BLaER1 treated with 17β-estradiol and CSF1 and Interleukin-3, amounts not matched to agents 10 nM and 100 nM (cell line): ENCODE measurements around the gene CDH20.

ENCODE experiments used
- H3K27ac ChIP-seq, 11 experiments: shearing (Covaris generic); formaldehyde crosslinking; 2 replicates each; pipeline ENCODE4 v1.8.1; 2022
- H3K27me3 ChIP-seq, 11 experiments: shearing (Covaris generic); formaldehyde crosslinking; 2 replicates each; pipeline ENCODE4 v1.8.1; 2022
- H3K36me3 ChIP-seq, 11 experiments: shearing (Covaris generic); formaldehyde crosslinking; 2 replicates each; pipeline ENCODE4 v1.8.1; 2022
- H3K4me1 ChIP-seq, 10 experiments: shearing (Covaris generic); formaldehyde crosslinking; 2 replicates each; pipeline ENCODE4 v1.8.1; 2022
- H3K4me2 ChIP-seq, 11 experiments: shearing (Covaris generic); formaldehyde crosslinking; 2 replicates each; pipeline ENCODE4 v1.8.1; 2022
- H3K4me3 ChIP-seq, 10 experiments: shearing (Covaris generic); formaldehyde crosslinking; 2 replicates each; pipeline ENCODE4 v1.8.1; 2022
- H3K9ac ChIP-seq, 11 experiments: shearing (Covaris generic); formaldehyde crosslinking; 2 replicates each; pipeline ENCODE4 v1.8.1; 2022
- H3K9me3 ChIP-seq, 11 experiments: shearing (Covaris generic); formaldehyde crosslinking; replicated peaks in 1 of 11; 2 replicates each; pipeline ENCODE4 v1.8.1; 2022
- H4K20me1 ChIP-seq, 11 experiments: shearing (Covaris generic); formaldehyde crosslinking; 2 replicates each; pipeline ENCODE4 v1.8.1; 2022
- Cebpa-rat ChIP-seq, 11 experiments: shearing (Covaris generic); IDR thresholded peaks; 2 replicates each; pipeline ENCODE4 v1.8.1; 2022

Gene CDH20

GRCh38 chr18:61400716-61401115, 67.5 kb downstream of the CDH20 start:
- no peaks in the 10 kb centered on the region for H3K27me3 ChIP-seq
- H3K4me2 ChIP-seq: no peak overlapping the region
- H3K4me1 ChIP-seq: no peaks in the 10 kb centered on the region
- no peaks in the 10 kb centered on the region for H4K20me1 ChIP-seq
- H3K9ac ChIP-seq: no peak overlapping the region
- TF ChIP-seq Cebpa-rat (IDR thresholded peaks at IDR 0.05): no peak
- no peak overlapping the region for H3K27ac ChIP-seq
- no peak overlapping the region for H3K4me3 ChIP-seq
- no peaks in the 10 kb centered on the region for H3K36me3 ChIP-seq
- H3K9me3 ChIP-seq: peaks cover 0 to 4% (median 0%) of the 10 kb centered on the region in 11 experiments; a peak in 1 of 22 replicates

DNA sequence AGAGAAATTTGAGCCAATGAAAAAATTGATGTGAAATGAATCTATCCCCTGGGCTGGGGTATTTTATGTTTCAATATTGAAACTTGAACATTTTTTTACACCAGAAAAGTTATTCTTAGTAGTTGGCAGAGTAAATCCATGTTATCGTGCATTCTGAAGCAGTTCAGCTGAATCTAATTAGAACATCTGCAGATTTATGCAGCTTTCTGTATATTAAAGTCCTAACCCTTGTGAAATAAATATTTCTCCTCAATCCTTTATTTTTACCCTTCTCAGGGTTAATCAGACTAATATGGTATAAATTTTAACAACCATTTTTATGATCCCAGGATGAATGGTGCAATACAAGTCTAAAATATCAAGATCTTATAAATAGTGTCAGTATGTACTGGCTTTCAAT, 69.5 kb downstream of the CDH20 start:
- no peak for TF ChIP-seq Cebpa-rat (IDR thresholded peaks at IDR 0.05)
- Histone ChIP-seq H3K4me2 (no peak overlapping the region), H3K9ac (no peak overlapping the region), H3K36me3 (no peaks in the 10 kb centered on the region), H3K27me3 (no peaks in the 10 kb centered on the region), H3K4me3 (no peak overlapping the region), H3K4me1 (no peaks in the 10 kb centered on the region), H4K20me1 (no peaks in the 10 kb centered on the region), H3K9me3 (peaks cover 0 to 4% (median 0%) of the 10 kb centered on the region in 11 experiments; a peak in 1 of 22 replicates), H3K27ac (no peak overlapping the region)

DNA sequence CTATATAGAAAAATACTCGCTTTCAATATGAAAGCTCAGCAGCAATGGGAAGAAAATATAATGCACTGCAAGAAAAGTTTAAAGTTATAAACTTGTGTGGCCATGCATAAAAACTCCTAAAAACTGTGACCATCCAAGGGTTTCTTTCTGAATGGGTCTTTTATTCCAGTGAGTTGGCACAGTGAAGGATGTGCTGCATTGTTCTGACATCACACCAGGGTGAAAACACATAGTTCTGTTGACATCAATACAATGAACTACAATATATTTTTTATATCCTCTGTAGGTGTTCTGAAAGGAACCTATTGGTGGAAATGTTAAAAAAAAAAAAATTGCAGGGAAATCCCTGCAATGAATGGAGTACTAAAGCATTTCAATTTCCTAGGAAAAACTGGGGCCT, 80.2 kb downstream of the CDH20 start:
- H3K4me3 ChIP-seq: no peak overlapping the region
- H4K20me1 ChIP-seq: no peaks in the 10 kb centered on the region
- H3K9me3 ChIP-seq: no peaks in the 10 kb centered on the region; a peak in 1 of 22 replicates
- H3K4me2 ChIP-seq: no peak overlapping the region
- no peak for TF ChIP-seq Cebpa-rat (IDR thresholded peaks at IDR 0.05)
- H3K36me3 ChIP-seq: no peaks in the 10 kb centered on the region
- H3K4me1 ChIP-seq: no peaks in the 10 kb centered on the region
- no peak overlapping the region for H3K9ac ChIP-seq
- no peak overlapping the region for H3K27ac ChIP-seq
- H3K27me3 ChIP-seq: no peaks in the 10 kb centered on the region

- no peak overlapping the region for H3K4me2 ChIP-seq
- H3K4me3 ChIP-seq: no peak overlapping the region
- no peaks in the 10 kb centered on the region for H3K27me3 ChIP-seq
- TF ChIP-seq Cebpa-rat (IDR thresholded peaks at IDR 0.05): no peak
- H3K9me3 ChIP-seq: no peaks in the 10 kb centered on the region; a peak in 1 of 22 replicates
- no peaks in the 10 kb centered on the region for H3K36me3 ChIP-seq
- no peaks in the 10 kb centered on the region for H3K4me1 ChIP-seq
- no peak overlapping the region for H3K9ac ChIP-seq
- H4K20me1 ChIP-seq: no peaks in the 10 kb centered on the region
- no peak overlapping the region for H3K27ac ChIP-seq
Observed at GRCh38 chr18:61414086-61414485, 80.9 kb downstream of the CDH20 start.

DNA sequence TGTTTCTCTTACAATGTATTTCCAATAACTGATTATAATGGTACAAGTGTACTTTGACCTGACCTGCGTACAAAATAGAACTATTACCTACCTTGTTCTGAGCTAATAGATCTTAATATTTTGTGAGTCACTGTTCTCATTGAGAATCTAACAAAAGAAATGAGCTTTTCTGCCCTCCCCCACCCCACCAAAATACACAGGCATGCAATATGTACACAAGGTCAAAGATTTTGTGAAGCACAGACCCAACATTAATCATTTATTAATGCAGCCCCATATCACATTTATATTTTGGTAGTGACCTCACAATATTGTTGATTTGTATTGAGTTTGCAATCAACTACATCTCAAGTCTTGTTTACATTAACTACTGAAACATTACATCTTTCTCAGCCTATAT, 86.5 kb downstream of the CDH20 start:
- no peak overlapping the region for H3K27ac ChIP-seq
- H3K36me3 ChIP-seq: no peaks in the 10 kb centered on the region
- no peaks in the 10 kb centered on the region for H3K27me3 ChIP-seq
- no peak overlapping the region for H3K4me3 ChIP-seq
- no peak for TF ChIP-seq Cebpa-rat (IDR thresholded peaks at IDR 0.05)
- H3K9me3 ChIP-seq: no peaks in the 10 kb centered on the region
- no peak overlapping the region for H3K9ac ChIP-seq
- H3K4me2 ChIP-seq: no peak overlapping the region
- H3K4me1 ChIP-seq: no peaks in the 10 kb centered on the region
- H4K20me1 ChIP-seq: no peaks in the 10 kb centered on the region

DNA sequence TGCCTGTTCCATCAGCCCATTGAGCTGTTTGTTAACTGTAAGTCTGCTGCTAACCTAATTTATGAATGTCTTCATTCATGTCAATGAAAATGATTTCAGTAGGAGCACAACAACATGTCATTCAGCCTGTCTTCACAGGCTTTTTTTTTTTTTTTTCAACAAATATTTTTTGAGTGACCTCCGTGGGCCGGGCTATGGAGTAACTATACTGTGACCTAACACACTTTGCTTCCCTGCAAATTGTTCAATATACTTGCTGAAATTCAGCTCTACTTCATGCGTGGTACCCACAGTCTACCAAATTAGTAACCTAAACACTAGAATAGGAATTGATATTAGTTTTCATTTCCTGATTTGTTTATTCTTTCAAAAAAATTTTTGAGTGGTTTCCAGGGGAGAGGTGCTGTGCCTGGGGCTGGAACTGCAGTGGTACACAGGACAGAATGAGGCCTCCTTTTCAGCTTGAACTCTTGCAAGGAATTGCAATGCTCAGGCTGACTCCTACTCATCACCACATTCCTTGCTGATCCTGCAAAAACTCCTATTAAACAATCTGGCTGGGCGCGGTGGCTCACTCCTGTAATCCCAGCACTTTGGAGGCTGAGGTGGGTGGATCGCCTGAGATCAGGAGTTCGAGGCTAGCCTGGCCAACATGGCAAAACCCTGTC, 87.1 kb downstream of the CDH20 start:
- no peaks in the 10 kb centered on the region for H3K4me1 ChIP-seq
- no peaks in the 10 kb centered on the region for H3K27me3 ChIP-seq
- no peak overlapping the region for H3K9ac ChIP-seq
- no peak overlapping the region for H3K27ac ChIP-seq
- no peaks in the 10 kb centered on the region for H3K9me3 ChIP-seq
- no peak overlapping the region for H3K4me2 ChIP-seq
- no peak overlapping the region for H3K4me3 ChIP-seq
- H3K36me3 ChIP-seq: no peaks in the 10 kb centered on the region
- H4K20me1 ChIP-seq: no peaks in the 10 kb centered on the region
- TF ChIP-seq Cebpa-rat (IDR thresholded peaks at IDR 0.05): no peak

- Histone ChIP-seq H3K9me3 (no peaks in the 10 kb centered on the region), H3K27ac (no peak overlapping the region), H3K36me3 (no peaks in the 10 kb centered on the region), H4K20me1 (no peaks in the 10 kb centered on the region), H3K9ac (no peak overlapping the region), H3K27me3 (no peaks in the 10 kb centered on the region), H3K4me1 (no peaks in the 10 kb centered on the region), H3K4me3 (no peak overlapping the region), H3K4me2 (no peak overlapping the region)
- TF ChIP-seq Cebpa-rat (IDR thresholded peaks at IDR 0.05): no peak
Observed at GRCh38 chr18:61426492-61427053, 93.3 kb downstream of the CDH20 start.

DNA sequence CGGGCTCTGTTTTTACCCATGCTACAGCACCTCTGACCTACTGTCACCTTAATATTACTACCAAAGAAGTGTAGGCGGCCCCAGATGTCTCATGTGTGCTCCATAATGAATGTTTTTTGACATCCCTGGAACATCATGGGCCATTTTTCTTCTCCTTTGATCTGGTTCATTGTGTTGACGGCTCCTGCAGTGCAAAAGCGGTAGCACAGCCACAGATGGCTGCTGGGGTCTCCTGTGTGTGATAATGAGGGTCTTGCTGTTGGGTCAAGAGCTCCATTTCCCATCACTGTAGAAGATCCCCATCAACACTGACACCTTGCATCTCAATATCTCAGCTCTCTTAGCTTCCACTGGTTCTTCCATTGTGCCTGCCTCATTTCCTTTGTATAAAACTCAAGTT, 95.0 kb downstream of the CDH20 start:
- Histone ChIP-seq H3K4me3 (no peak overlapping the region), H3K27me3 (no peaks in the 10 kb centered on the region), H3K4me1 (no peaks in the 10 kb centered on the region), H3K36me3 (no peaks in the 10 kb centered on the region), H3K9me3 (no peaks in the 10 kb centered on the region), H3K4me2 (no peak overlapping the region), H4K20me1 (no peaks in the 10 kb centered on the region), H3K27ac (no peak overlapping the region), H3K9ac (no peak overlapping the region)
- no peak for TF ChIP-seq Cebpa-rat (IDR thresholded peaks at IDR 0.05)

GRCh38 chr18:61432590-61432989, 99.4 kb downstream of the CDH20 start:
- H3K4me3 ChIP-seq: no peak overlapping the region
- H3K9me3 ChIP-seq: peaks cover 0 to 12% (median 7%) of the 10 kb centered on the region in 11 experiments; a peak in 8 of 22 replicates
- H3K4me2 ChIP-seq: no peak overlapping the region
- no peak for TF ChIP-seq Cebpa-rat (IDR thresholded peaks at IDR 0.05)
- no peaks in the 10 kb centered on the region for H3K27me3 ChIP-seq
- H3K9ac ChIP-seq: no peak overlapping the region
- H3K27ac ChIP-seq: no peak overlapping the region
- H3K4me1 ChIP-seq: no peaks in the 10 kb centered on the region
- no peaks in the 10 kb centered on the region for H3K36me3 ChIP-seq
- H4K20me1 ChIP-seq: no peaks in the 10 kb centered on the region

- Histone ChIP-seq H3K9ac (no peak overlapping the region), H3K4me3 (no peak overlapping the region), H3K27ac (no peak overlapping the region), H3K4me1 (no peaks in the 10 kb centered on the region), H3K27me3 (no peaks in the 10 kb centered on the region), H4K20me1 (no peaks in the 10 kb centered on the region), H3K36me3 (no peaks in the 10 kb centered on the region), H3K9me3 (peaks cover 0 to 12% (median 7%) of the 10 kb centered on the region in 11 experiments; a peak in 8 of 22 replicates), H3K4me2 (no peak overlapping the region)
- no peak for TF ChIP-seq Cebpa-rat (IDR thresholded peaks at IDR 0.05)
Observed at GRCh38 chr18:61435064-61435652, 101.9 kb downstream of the CDH20 start.
